SK-N-SH treated with all-trans-retinoic acid at 6 μM for 48 hours (cell line): Measurements from ENCODE around the gene TFB2M.

ENCODE experiments used
- ATAC-seq: fragments of 200-7000 bp; cut with Tn5 transposase; 3 replicates; pipeline ENCODE4 v1.9.1; 2020; ENCODE audit warnings: mild to moderate bottlenecking, moderate library complexity
- ARNTL ChIP-seq: fragments of 450-650 bp; formaldehyde crosslinking; IDR thresholded peaks from 2 replicates; pipeline ENCODE4 v1.5.0; 2020; ENCODE audit warnings: low read depth, mild to moderate bottlenecking, moderate library complexity, borderline replicate concordance
- BACH2 ChIP-seq: fragments of 250-450 bp; sonication (Bioruptor Pico); IDR thresholded peaks from 2 replicates; pipeline ENCODE4 v1.9.0; 2021; ENCODE audit warnings: mild to moderate bottlenecking, borderline replicate concordance
- CSDC2 ChIP-seq: fragments of 250-450 bp; sonication (Bioruptor Pico); IDR thresholded peaks from 2 replicates; pipeline ENCODE4 v1.5.0; 2020; ENCODE audit warnings: mild to moderate bottlenecking, moderate library complexity
- ESRRG ChIP-seq: fragments of 250-450 bp; sonication (Bioruptor Pico); IDR thresholded peaks from 2 replicates; pipeline ENCODE4 v1.6.1; 2021; ENCODE audit warnings: mild to moderate bottlenecking
- GLIS3 ChIP-seq: fragments of 250-450 bp; sonication (Bioruptor Pico); IDR thresholded peaks from 2 replicates; pipeline ENCODE4 v1.5.0; 2020; ENCODE audit warnings: mild to moderate bottlenecking, moderate library complexity
- ISL1 ChIP-seq: fragments of 250-450 bp; sonication (Bioruptor Pico); IDR thresholded peaks from 2 replicates; pipeline ENCODE4 v2.1.2; 2022; ENCODE audit warnings: mild to moderate bottlenecking, moderate library complexity
- OSR1 ChIP-seq: fragments of 250-450 bp; sonication (Bioruptor Pico); IDR thresholded peaks from 2 replicates; pipeline ENCODE4 v1.8.0; 2022; ENCODE audit warnings: moderate library complexity, mild to moderate bottlenecking, inconsistent platforms
- POU6F1 ChIP-seq: fragments of 250-450 bp; sonication (Bioruptor Pico); IDR thresholded peaks from 2 replicates; pipeline ENCODE4 v1.8.0; 2021; ENCODE audit warnings: low read depth, mild to moderate bottlenecking, moderate library complexity, borderline replicate concordance
- PPARA ChIP-seq: fragments of 250-450 bp; sonication (Bioruptor Pico); IDR thresholded peaks from 2 replicates; pipeline ENCODE4 v1.5.0; 2020; ENCODE audit warnings: mild to moderate bottlenecking, borderline replicate concordance
- RARB ChIP-seq: fragments of 250-450 bp; sonication (Bioruptor Pico); IDR thresholded peaks from 2 replicates; pipeline ENCODE4 v1.8.0; 2021; ENCODE audit warnings: mild to moderate bottlenecking, moderate library complexity
- SNAI2 ChIP-seq: fragments of 250-450 bp; sonication (Bioruptor Pico); IDR thresholded peaks from 2 replicates; pipeline ENCODE4 v1.5.0; 2020; ENCODE audit warnings: mild to moderate bottlenecking, moderate library complexity
- TCF4 ChIP-seq: fragments of 250-450 bp; sonication (Bioruptor Pico); IDR thresholded peaks from 2 replicates; pipeline ENCODE4 v1.8.0; 2021; ENCODE audit warnings: mild to moderate bottlenecking, moderate library complexity, borderline replicate concordance
- TOX ChIP-seq: fragments of 250-450 bp; sonication (Bioruptor Pico); IDR thresholded peaks from 2 replicates; pipeline ENCODE4 v1.8.0; 2021; ENCODE audit warnings: mild to moderate bottlenecking, moderate library complexity, borderline replicate concordance
- ZC3H10 ChIP-seq: fragments of 250-450 bp; sonication (Bioruptor Pico); IDR thresholded peaks from 2 replicates; pipeline ENCODE4 v1.5.1; 2021; ENCODE audit warnings: mild to moderate bottlenecking, moderate library complexity
- ZFP3 ChIP-seq: fragments of 250-450 bp; sonication (Bioruptor Pico); IDR thresholded peaks from 2 replicates; pipeline ENCODE4 v1.5.0; 2020; ENCODE audit warnings: mild to moderate bottlenecking, moderate library complexity
- ZFP30 ChIP-seq: fragments of 450-650 bp; formaldehyde crosslinking; IDR thresholded peaks from 2 replicates; pipeline ENCODE4 v1.5.0; 2022; ENCODE audit warnings: mild to moderate bottlenecking, moderate library complexity
- ZNF565 ChIP-seq: fragments of 450-650 bp; formaldehyde crosslinking; conservative IDR thresholded peaks from 2 replicates; pipeline ENCODE4 v1.5.0; 2020; ENCODE audit warnings: low read depth, mild to moderate bottlenecking, moderate library complexity
- ZNF70 ChIP-seq: fragments of 450-650 bp; formaldehyde crosslinking; IDR thresholded peaks from 2 replicates; pipeline ENCODE4 v1.5.0; 2020; ENCODE audit warnings: mild to moderate bottlenecking, moderate library complexity
- ZNF8 ChIP-seq: fragments of 450-650 bp; formaldehyde crosslinking; IDR thresholded peaks from 2 replicates; pipeline ENCODE4 v1.5.0; 2020; ENCODE audit warnings: mild to moderate bottlenecking, moderate library complexity
- TF ChIP-seq, protein P1 (sequence below): fragments of 250-450 bp; sonication (Bioruptor Pico); IDR thresholded peaks from 2 replicates; pipeline ENCODE4 v1.5.1; 2021; ENCODE audit warnings: mild to moderate bottlenecking, moderate library complexity
- TF ChIP-seq, protein P2 (sequence below): fragments of 250-450 bp; sonication (Bioruptor Pico); IDR thresholded peaks from 2 replicates; pipeline ENCODE4 v1.8.0; 2020; ENCODE audit warnings: mild to moderate bottlenecking, moderate library complexity, borderline replicate concordance

TFB2M gene

DNA sequence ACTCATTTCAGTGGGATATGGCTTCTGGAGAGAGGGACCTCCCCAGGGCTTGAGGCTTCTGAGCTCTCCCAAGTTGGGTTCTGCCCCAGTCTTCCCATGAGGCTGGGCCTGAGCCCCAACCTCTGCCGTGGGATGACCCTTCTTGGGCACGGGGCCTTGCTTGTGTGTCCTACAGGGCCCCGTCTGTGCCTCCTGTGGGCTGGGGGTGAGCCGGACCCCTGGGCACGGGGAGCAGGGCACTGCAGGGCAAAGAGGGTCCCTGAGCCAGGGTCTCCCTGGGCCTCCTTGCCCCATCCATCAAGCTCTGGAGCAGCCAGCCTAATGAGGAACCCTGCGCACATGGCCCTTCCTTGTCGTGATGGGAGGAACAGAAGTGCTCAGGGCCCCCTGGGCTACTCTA, 53.8 kb downstream of the TFB2M start:
- TF ChIP-seq ZFP3 (CRISPR knock-in tag), result no peak
- no peak for ATAC-seq

DNA sequence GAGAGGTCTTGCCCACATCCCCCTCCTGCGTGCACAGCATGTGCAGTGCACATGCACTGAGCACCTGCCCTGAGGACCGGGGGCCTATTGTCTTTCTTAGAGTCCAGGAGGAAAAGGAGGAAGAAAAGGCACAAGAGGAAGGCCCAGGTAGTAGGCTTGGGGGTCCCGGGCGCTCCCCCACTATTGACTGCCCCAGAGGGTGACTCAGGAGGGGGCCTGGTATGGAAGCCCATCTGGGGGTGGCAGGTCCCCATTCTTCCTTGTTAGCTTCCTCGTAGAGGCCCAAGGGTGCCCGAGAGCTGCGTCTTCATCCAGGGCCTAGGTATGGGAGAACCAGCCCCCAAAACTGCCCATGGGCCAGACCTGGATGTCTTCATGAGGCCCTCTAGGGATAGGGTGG, 54.9 kb downstream of the TFB2M start:
- no peak for ATAC-seq
- TF ChIP-seq ZFP3 (CRISPR knock-in tag), result no peak
- no peak for TF ChIP-seq TCF4 (CRISPR knock-in tag)
- no peak for TF ChIP-seq CSDC2 (CRISPR knock-in tag)
- no peak for TF ChIP-seq ISL1 (CRISPR knock-in tag)
- TF ChIP-seq ZNF70 (CRISPR knock-in tag), result no peak
- no peak for TF ChIP-seq RARB
- no peak for TF ChIP-seq OSR1 (CRISPR knock-in tag)
- TF ChIP-seq SNAI2 (CRISPR knock-in tag), result no peak
- TF ChIP-seq PPARA (CRISPR knock-in tag), result no peak
- no peak for TF ChIP-seq ARNTL (CRISPR knock-in tag)
- TF ChIP-seq POU6F1 (CRISPR knock-in tag), result no peak
- TF ChIP-seq TOX (CRISPR knock-in tag), result no peak
- TF ChIP-seq, protein P1, sequence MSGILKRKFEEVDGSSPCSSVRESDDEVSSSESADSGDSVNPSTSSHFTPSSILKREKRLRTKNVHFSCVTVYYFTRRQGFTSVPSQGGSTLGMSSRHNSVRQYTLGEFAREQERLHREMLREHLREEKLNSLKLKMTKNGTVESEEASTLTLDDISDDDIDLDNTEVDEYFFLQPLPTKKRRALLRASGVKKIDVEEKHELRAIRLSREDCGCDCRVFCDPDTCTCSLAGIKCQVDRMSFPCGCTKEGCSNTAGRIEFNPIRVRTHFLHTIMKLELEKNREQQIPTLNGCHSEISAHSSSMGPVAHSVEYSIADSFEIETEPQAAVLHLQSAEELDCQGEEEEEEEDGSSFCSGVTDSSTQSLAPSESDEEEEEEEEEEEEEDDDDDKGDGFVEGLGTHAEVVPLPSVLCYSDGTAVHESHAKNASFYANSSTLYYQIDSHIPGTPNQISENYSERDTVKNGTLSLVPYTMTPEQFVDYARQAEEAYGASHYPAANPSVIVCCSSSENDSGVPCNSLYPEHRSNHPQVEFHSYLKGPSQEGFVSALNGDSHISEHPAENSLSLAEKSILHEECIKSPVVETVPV (CRISPR knock-in tag), result no peak
- TF ChIP-seq ZNF565, result no peak

DNA sequence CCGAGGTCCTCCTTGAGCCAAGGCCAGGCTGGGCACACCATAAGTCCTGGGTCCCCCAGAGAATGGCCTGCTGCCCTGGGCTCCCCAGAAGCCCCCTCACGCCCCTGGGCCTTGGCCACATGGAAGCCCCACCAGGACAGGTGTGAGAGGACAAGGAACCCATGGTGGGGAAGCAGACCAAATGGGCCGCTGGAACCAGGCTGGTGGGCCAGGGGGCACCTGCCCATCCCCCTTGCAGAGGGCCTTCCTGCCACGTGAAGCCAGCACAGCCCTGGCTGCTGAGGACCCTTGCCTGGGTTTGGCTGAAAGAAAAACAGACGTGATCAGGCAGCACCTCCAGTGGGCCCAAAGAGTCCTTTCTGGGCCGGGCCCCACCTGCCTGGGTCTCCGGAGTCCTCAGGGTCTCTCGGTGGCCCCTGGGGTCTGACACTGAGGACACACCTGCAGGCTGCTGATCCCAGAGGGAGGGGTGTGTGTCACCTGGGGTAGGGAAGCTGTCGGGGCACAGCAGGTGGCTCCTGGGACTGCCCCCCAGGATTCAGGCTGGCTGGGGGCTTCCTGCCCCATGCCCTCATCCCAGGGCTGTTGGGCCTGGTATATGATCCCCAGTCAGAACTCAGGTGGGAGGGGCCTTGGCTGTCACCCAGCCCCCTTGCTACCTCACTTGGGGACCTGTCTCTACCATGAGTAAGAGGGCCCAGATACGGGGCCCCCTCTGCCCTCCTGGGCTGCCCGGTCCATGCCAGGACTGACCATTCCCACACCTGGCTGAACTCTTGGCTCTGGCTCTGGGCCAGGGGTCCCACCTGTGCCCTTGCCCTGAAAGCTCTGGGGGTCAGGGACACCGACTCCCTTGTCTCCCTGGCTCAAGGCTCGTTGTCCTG, 55.7 kb downstream of the TFB2M start:
- no peak for ATAC-seq
- TF ChIP-seq, protein P1 (CRISPR knock-in tag), result no peak
- TF ChIP-seq ZFP3 (CRISPR knock-in tag), result no peak
- TF ChIP-seq ISL1 (CRISPR knock-in tag), result no peak
- no peak for TF ChIP-seq ARNTL (CRISPR knock-in tag)
- TF ChIP-seq BACH2 (CRISPR knock-in tag), result no peak
- TF ChIP-seq, protein P2, sequence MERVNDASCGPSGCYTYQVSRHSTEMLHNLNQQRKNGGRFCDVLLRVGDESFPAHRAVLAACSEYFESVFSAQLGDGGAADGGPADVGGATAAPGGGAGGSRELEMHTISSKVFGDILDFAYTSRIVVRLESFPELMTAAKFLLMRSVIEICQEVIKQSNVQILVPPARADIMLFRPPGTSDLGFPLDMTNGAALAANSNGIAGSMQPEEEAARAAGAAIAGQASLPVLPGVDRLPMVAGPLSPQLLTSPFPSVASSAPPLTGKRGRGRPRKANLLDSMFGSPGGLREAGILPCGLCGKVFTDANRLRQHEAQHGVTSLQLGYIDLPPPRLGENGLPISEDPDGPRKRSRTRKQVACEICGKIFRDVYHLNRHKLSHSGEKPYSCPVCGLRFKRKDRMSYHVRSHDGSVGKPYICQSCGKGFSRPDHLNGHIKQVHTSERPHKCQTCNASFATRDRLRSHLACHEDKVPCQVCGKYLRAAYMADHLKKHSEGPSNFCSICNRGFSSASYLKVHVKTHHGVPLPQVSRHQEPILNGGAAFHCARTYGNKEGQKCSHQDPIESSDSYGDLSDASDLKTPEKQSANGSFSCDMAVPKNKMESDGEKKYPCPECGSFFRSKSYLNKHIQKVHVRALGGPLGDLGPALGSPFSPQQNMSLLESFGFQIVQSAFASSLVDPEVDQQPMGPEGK (CRISPR knock-in tag), result no peak
- TF ChIP-seq ZNF8 (CRISPR knock-in tag), result no peak

DNA sequence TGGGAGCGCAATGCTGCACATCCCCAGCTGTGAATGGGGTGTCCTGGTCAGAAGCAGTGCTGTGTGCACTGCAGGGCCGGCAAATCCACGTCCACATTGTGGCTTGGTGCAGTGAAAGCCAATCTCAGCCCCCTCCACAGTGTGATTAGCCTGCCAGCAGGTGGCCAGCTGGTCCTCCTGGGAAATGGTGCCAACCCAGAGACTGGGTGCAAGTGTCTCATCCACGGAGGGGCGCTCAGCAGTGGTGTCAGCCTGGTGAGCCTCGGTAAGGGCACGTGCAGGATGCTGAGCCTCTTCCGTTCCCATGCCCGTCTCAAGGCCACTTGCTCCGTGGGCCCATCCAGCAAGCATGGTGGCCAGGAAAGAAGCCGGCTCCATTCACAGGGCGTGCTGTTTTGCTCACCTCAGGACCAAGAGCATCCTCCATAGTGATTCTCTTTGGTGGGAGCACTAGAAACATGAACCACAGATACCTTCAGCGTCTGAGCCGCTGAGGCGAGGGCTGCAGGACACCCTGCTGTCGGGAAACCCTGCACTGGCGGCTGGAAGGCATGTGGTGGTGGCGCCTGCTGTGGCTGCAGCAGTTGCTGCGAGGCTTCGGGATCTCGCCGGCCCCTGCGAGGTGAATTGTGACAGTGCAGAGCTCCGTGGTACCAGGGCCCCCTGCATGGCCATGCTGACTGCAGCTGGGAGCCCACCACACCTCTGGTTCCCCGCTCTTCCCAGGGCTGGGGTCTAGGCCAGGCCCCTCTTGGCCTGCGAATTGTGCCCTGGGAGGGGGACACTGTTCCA, 57.0 kb downstream of the TFB2M start:
- no peak for ATAC-seq
- TF ChIP-seq ZNF8 (CRISPR knock-in tag) (no peak), ZFP30 (no peak), ZNF565 (no peak), BACH2 (CRISPR knock-in tag) (no peak), GLIS3 (CRISPR knock-in tag) (no peak), TOX (CRISPR knock-in tag) (no peak), ISL1 (CRISPR knock-in tag) (no peak), ZFP3 (CRISPR knock-in tag) (no peak), ESRRG (CRISPR knock-in tag) (no peak), PPARA (CRISPR knock-in tag) (no peak), POU6F1 (CRISPR knock-in tag) (no peak), ZC3H10 (CRISPR knock-in tag) (no peak), CSDC2 (CRISPR knock-in tag) (no peak)
- TF ChIP-seq, protein P2 (CRISPR knock-in tag), result no peak
- TF ChIP-seq, all 23 proteins: peak for 0
